GM21526 (cell line): Measurements from ENCODE around the gene ZNF83.
A peak's percentile ranks its signal among the peaks of the same experiment; 100 is the strongest.
"Not testable (repeated sequence)": the region's sequence is repeated elsewhere in the genome, so short reads cannot be mapped to it uniquely, and the experiment has no call there.

ENCODE experiments used
- ATAC-seq: cut with Tn5 transposase; IDR thresholded peaks from one replicate; pipeline ENCODE4 v1.9.1; 2021; ENCODE audit warnings: moderate library complexity; ENCODE audit not compliant: unreplicated experiment, low FRiP score

ZNF83 gene

DNA sequence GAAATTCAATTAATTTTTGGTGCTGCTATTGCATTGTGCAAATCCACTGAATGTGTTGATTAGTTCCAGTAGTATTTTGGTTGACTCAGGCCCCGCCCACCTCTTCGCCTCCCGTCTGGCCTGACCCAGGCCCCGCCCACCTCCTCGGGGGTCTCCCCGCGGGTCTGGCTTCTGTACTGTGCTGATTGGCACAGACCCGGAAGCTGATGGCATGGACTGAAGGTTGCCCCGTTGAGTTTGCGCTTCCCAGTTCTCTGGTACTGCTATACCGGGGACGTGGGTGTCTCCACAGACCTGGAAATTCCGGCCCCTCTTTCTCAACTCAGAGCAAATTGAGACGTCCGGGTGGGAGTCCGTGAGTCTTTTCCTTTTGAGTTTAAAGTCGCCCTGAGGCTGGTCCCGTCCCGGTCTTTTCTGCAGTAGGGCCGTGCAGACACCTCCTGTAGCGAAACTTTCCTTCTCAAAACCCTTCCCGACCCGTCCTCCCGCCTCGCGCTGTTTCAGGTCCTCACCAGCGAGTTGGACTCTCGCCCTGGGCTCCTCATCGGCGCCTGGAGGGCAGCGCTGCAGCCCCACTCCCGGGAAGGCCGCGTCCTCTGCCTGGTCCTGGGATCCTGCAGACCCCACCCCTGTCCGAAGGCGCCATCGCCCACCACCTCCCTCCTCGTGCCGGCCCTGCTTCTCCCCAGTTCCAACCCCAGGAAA is 53.3 kb downstream of the ZNF83 start:
- no peak for ATAC-seq

DNA sequence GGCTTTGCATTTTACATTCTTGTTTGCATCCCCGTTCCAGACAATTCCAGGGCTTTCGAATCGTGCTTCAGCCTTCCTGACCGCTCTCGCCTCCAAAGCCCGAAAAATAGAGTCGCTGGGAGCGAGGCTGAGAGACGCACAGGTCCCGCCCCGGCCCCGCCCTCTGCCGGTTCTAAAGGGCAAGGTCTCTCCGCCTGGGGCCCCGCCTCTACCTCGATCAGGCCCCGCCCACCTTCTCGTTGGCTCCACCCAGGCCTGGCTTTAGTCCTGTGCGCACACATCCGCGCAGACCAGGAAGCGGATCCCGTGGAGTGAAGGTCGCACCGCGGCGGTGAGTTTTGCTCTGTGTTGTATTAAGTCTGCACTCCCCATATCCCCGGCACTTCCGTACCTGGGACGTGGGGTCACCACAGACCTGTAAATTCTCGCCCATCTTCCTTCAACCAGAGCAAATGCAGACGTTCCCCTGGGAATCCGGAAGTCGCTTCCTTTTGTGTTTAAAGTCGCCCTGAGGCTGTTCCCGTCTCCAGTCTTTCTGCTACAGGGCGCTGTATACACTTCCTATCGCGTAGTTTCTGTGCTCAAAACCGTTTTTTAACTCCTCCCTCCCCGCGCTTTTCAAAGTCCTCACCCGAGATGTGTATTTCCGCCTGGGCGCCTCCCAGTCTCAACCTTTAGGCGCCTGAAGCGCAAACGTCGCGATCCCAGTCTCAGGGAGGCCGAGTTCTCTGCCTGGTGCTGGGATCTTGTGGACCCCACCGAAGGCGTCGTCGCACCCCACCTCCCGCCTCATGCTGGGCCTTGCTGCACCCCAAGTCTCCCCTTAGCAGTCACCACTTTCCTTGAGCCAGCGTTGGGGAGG is 67.9 kb downstream of the ZNF83 start, which contains the start of gene ZNF701:
Gene ZNF701 (plus strand): TSS at position 288 of the 862 bp plus-strand sequence. CDS start 3,861 bp downstream, outside the sequence.
- peak; percentile 79 for ATAC-seq

DNA sequence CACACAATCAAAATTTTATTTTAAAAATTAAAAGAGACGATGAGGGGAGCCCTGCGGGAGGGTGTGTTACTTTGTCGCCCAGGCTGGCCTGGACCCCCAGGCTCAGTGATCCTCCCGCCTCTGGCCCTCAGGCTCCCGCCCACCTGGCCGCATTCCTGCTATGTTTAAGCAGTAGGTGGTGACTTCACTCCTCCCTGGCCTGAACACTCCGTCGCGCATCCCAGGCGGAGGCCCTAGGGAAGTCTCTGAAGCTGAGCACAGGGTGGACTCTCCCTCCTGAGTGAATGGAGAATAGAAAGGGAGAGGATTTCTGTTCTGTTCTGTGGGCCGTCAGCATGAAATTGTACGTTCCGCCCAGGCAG is 68.5 kb downstream of the ZNF83 start:
- not testable (repeated sequence) for ATAC-seq

DNA sequence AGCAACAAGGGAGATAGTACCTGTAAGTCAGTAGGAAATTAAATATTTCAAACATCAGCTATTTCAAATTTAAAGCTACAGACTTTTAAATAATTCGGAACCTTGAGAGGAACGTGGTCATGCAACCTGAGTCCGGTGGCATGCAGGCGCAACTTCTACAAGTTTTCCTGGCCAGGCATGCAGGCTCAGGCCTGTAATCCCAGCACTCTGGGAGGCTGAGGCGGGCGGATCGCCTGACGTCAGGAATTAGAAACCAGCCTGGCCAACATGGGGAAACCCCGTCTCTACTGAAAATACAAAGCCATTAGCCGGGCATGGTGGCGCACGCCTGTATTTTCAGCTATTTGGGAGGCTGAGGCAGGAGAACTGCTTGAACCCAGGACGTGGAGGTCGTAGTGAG is 70.2 kb downstream of the ZNF83 start:
- no peak for ATAC-seq

DNA sequence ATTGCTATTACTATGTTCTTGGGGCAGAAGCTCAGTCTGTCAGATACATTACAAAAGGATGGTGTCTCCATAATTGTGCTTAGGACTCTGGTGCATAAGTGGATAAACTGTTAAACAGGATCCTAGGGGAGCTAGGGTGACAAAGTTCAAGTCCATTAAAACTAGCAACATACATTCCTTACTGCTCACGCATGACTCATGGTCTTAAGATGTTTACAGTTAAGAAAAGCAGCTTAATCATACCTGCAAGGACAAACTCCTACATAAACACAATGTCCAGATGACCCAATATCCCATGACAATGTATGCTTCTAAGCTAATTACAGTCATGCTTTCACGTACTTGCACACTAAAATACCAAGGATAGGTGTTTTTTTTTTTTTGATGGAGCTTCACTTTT is 71.6 kb downstream of the ZNF83 start:
- no peak for ATAC-seq

DNA sequence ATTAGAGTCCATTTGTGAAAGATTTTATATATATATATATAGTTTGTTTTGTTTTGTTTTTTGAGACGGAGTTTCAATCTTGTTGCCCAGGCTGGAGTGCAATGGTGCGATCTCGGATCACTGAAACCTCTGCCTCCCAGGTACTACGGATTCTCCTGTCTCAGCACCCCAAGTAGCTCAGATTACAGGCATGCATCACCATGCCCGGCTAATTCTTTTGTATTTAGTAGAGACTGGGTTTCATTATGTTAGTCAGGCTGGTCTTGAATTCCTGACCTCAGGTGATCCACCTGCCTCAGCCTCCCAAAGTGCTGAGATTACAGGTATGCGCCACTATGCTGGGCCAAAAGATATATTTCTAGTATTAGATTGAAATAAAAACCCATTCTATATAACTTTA is 72.0 kb downstream of the ZNF83 start:
- ATAC-seq, result no peak
